HG03159 (cell line): Measurements from ENCODE around the gene HERC4.
"Not testable (repeated sequence)": the region's sequence is repeated elsewhere in the genome, so short reads cannot be mapped to it uniquely, and the experiment has no call there.

Experiments used
- ATAC-seq: cut with Tn5 transposase; IDR thresholded peaks from one replicate; pipeline ENCODE4 v1.9.1; 2021; ENCODE audit warnings: mild to moderate bottlenecking, moderate library complexity; ENCODE audit not compliant: unreplicated experiment

HERC4 gene

DNA sequence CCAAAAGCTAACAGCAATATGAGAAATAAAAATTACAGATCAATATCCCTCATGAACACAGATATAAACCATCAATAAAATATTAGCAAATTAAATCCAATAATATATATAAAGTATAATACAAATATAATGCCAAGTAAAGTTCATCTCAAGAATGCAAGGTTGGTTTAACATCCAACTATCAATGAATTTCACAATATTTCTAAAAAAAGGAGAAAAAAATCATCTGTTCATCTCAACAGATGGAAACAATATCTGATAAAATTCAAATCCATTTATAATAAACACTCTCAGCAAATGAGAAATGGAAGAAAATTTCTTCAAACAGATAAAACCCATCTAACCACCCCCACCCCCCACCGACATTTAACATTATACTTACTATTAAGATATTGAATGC is 103.8 kb downstream of the HERC4 start:
- no peak for ATAC-seq

- ATAC-seq = no peak
Measured at GRCh38 chr10:67969875-67970274, 105.2 kb downstream of the HERC4 start.

- not testable (repeated sequence) for ATAC-seq
Measured at GRCh38 chr10:67966035-67966434, 109.0 kb downstream of the HERC4 start.

- no peak for ATAC-seq
Measured at GRCh38 chr10:67965456-67965855, 109.6 kb downstream of the HERC4 start.

GRCh38 chr10:67959839-67960476 is 115.1 kb downstream of the HERC4 start:
- no peak for ATAC-seq

- ATAC-seq = no peak
Measured at GRCh38 chr10:67955614-67956013, 119.5 kb downstream of the HERC4 start.

DNA sequence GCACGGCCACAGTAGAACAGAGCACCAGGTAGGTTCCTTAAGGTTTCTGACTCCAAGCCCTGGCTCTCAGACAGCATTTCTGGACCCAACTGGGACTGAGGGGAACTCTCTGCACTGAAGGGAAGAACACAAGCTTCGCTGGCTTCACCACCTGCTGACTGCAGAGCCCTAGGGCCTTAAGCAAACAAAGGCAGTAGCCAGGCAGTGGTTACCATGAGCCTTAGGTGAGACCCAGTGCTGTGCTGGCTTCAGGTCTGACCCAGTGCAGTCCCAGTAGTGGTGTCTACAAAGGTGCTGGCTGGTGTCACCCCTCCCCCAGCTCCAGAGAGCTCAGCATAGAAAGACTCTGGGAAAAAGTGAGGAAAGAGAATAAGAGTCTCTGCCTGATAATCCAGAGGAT is 131.2 kb downstream of the HERC4 start:
- ATAC-seq = no peak

- no peak for ATAC-seq
Measured at GRCh38 chr10:67936416-67936815, 138.7 kb downstream of the HERC4 start.

- no peak for ATAC-seq
Measured at GRCh38 chr10:67935223-67935622, 139.9 kb downstream of the HERC4 start.

DNA sequence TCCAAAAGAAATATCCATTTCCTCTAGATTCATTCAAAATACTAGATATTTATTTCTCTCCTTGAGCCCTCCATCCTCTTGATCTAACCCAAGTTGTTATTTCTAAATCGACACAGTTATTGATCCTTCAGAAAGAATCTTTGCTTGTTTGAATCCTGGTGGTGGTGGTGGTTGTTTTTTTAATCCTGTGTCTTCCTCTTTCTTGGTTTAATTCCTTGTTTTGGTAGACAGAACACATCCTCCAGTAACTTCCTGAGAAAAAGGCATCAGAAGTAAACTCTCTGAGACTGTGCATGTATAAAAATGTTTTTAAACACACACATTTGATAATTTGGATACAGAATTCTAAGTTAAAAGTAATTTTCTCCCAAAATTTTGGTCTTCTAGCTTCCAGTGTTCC is 140.7 kb downstream of the HERC4 start:
- no peak for ATAC-seq

GRCh38 chr10:67933199-67933598 is 141.9 kb downstream of the HERC4 start:
- ATAC-seq = no peak

GRCh38 chr10:67926951-67927350 is 148.1 kb downstream of the HERC4 start:
- ATAC-seq = no peak

DNA sequence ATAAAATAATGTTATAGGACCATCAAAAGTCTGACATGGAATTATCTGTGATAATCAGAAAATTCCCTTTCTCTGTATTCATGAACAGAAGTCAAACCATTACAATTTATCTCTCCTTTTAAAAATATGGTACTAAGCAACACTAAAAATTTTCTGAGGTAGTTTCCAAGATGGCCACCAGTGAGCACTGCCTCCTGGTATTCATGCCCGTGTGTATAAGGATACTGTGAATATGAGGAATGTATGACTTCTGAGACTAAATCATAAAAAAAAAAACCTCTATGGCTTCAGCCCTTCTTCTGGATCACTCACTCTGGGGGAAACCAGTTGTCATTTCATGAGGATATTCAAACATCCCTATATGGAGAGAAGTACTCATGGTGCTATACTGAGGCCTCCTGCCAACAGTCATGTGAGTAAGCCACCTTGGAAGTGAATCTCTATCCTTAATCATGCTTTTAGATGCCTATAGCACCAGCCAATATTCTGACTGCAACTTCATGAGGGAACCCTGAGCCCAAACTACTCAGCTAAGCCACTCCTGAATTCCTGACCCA is 149.6 kb downstream of the HERC4 start:
- ATAC-seq = no peak

DNA sequence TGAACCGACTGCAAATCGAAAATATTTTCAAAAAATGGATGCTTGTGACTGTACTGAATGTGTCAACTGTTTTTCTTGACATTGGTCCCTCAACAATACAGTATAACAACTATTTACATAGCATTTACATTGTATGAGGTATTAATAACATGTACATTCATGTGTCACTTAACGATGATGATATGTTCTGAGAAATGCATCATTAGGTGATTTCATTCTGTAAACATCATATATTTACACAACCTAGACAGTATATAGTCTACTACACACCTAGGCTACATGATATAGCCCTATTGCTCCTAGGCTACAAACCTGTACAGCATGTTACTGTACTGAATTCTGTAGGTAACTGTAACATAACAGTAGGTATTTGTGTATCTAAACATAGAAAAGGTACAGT is 150.9 kb downstream of the HERC4 start:
- ATAC-seq = no peak

- no peak for ATAC-seq
Measured at GRCh38 chr10:67923551-67923950, 151.5 kb downstream of the HERC4 start.

DNA sequence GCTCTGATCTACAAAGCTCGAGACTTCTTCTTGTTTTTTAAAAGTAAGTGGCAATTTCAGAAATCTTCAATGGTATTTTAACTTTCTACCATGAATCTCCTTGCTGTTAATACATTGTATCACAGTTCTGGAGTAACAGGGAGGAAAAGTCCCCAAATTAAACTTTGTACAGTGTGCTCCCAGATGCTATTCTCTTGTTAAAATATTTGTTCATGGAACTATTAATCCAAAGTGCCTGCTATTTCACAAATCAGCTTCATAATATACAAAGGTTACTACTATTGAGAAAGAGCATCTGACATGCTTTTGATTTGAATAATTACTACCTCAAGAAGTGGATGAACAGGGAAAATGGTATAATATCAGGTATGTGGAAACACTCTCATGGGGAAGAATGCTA is 154.0 kb downstream of the HERC4 start:
- no peak for ATAC-seq

DNA sequence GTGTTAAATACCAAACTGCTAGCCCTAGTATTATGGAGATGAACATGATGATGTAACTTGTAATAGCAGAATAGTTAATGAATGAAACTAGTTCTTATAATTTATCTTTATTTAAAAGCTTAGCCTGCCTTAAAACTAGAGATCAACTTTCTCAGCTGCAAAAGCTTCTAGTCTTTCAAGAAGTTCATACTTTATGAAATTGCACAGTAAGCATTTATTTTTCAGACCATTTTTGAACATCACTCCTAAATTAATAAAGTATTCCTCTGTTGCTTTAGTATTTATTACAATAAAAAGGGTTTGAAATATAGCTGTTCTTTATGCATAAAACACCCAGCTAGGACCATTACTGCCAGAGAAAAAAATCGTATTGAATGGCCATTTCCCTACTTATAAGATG is 157.4 kb downstream of the HERC4 start:
- no peak for ATAC-seq

DNA sequence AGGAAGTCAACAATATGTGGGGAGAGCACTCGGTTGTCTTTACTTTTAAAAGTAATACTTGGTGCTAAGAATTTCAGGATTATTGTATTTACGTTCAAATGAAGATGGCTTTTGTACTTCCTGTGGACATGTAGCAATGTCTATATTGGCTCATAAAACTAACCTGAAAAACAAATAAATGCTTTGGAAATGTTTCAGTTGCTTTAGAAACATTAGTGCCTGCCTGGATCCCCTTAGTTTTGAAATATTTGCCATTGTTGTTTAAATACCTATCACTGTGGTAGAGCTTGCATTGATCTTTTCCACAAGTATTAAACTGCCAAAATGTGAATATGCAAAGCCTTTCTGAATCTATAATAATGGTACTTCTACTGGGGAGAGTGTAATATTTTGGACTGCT is 157.9 kb downstream of the HERC4 start:
- ATAC-seq = no peak

GRCh38 chr10:67914777-67915340 is 160.2 kb downstream of the HERC4 start:
- no peak for ATAC-seq

- no peak for ATAC-seq
Measured at GRCh38 chr10:67912331-67912946, 162.6 kb downstream of the HERC4 start.

- no peak for ATAC-seq
Measured at GRCh38 chr10:67903581-67903980, 171.5 kb downstream of the HERC4 start.

- no peak for ATAC-seq
Measured at GRCh38 chr10:67893637-67894036, 181.4 kb downstream of the HERC4 start.
